ENCODE results near the gene ACTA2. TPM values are rescaled to one million over a fixed set of nuclear protein-coding genes. Genes with fewer than 3 reads are reported as not detected.

ACTA2 gene
- total RNA-seq, 1 experiment from 2014 or later: 2.4 TPM

- no peak overlapping the region for H4K8ac ChIP-seq (replicated peaks; ENCODE audit: insufficient read length, low read depth, low read length)
- H3K27ac Mint-ChIP-seq: no peak overlapping the region
- H4K5ac ChIP-seq (ENCODE audit: insufficient read length, low read depth, low read length): no peak overlapping the region
- H3K9me3 ChIP-seq (ENCODE audit: control insufficient read depth, low read depth, low read length): no peaks in the 10 kb centered on the region
- no peaks in the 10 kb centered on the region for H3K36me3 Mint-ChIP-seq (ENCODE audit: insufficient read depth in 1 of 3, low read depth in 3 of 3)
- no peak overlapping the region for H3K4ac ChIP-seq (ENCODE audit: low read depth, low read length)
- no peak overlapping the region for H2BK120ac ChIP-seq (ENCODE audit: low read depth, low read length, poor library complexity, severe bottlenecking)
- no peak overlapping the region for H3K18ac ChIP-seq (ENCODE audit: insufficient read length, low read depth, low read length)
- H2AK5ac ChIP-seq (ENCODE audit: insufficient read length, low read length): no peak overlapping the region
- H4K91ac ChIP-seq (ENCODE audit: insufficient read length, low read depth, low read length): no peak overlapping the region
- no peaks in the 10 kb centered on the region for H3K27me3 Mint-ChIP-seq (ENCODE audit: low read depth)
- no peaks in the 10 kb centered on the region for H3K9me3 Mint-ChIP-seq
- no peak overlapping the region for H3K14ac ChIP-seq (ENCODE audit: insufficient read depth, low read length)
- no peak overlapping the region for H3K9ac ChIP-seq (ENCODE audit: extremely low read depth, insufficient read length, low read length)
- H3K79me1 ChIP-seq (ENCODE audit: insufficient read depth, low read depth, low read length, poor library complexity, severe bottlenecking): no peaks in the 10 kb centered on the region
- H4K20me1 ChIP-seq (ENCODE audit: control insufficient read depth, insufficient read depth, insufficient read length): no peaks in the 10 kb centered on the region
- H2AFZ ChIP-seq (ENCODE audit: low read length): no peak overlapping the region
- DNase-seq: no peak
- no peak overlapping the region for H3K27ac ChIP-seq (ENCODE audit: insufficient read length, low read depth, low read length)
- no peak overlapping the region for H2BK12ac ChIP-seq (ENCODE audit: insufficient read length, low read depth, low read length)
- H3T11ph ChIP-seq (ENCODE audit: low read length): no peak overlapping the region
- no CpG with 5 or more reads among the region's 3 CpGs for WGBS (ENCODE audit: extremely low coverage, insufficient read length, low lambda C conversion rate)
- H3K23me2 ChIP-seq (ENCODE audit: insufficient read length, low read depth, low read length, poor library complexity, severe bottlenecking): no peaks in the 10 kb centered on the region
- H3K4me1 ChIP-seq (ENCODE audit: insufficient read depth, low read length): no peaks in the 10 kb centered on the region
- H2BK15ac ChIP-seq (ENCODE audit: low read depth, low read length): no peak overlapping the region
- no peaks in the 10 kb centered on the region for H3K27me3 ChIP-seq (ENCODE audit: insufficient read depth, low read length)
- no peaks in the 10 kb centered on the region for H3K79me2 ChIP-seq (ENCODE audit: insufficient read depth, low read length)
- TF ChIP-seq, protein P1, sequence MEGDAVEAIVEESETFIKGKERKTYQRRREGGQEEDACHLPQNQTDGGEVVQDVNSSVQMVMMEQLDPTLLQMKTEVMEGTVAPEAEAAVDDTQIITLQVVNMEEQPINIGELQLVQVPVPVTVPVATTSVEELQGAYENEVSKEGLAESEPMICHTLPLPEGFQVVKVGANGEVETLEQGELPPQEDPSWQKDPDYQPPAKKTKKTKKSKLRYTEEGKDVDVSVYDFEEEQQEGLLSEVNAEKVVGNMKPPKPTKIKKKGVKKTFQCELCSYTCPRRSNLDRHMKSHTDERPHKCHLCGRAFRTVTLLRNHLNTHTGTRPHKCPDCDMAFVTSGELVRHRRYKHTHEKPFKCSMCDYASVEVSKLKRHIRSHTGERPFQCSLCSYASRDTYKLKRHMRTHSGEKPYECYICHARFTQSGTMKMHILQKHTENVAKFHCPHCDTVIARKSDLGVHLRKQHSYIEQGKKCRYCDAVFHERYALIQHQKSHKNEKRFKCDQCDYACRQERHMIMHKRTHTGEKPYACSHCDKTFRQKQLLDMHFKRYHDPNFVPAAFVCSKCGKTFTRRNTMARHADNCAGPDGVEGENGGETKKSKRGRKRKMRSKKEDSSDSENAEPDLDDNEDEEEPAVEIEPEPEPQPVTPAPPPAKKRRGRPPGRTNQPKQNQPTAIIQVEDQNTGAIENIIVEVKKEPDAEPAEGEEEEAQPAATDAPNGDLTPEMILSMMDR (conservative IDR thresholded peaks at IDR 0.05): no peak
- no peak overlapping the region for H3K56ac ChIP-seq (ENCODE audit: insufficient read length, low read depth, low read length)
- no peak overlapping the region for H3K23ac ChIP-seq (ENCODE audit: insufficient read length, low read depth, low read length)
- H2BK5ac ChIP-seq (ENCODE audit: insufficient read length, low read length): no peak overlapping the region
- peaks cover 7 to 9% of the 10 kb centered on the region in 2 experiments; a peak in 3 of 4 replicates for H3K4me1 Mint-ChIP-seq
- H2BK20ac ChIP-seq (ENCODE audit: low read depth, low read length, poor library complexity, severe bottlenecking): no peak overlapping the region
- H3K4me3 Mint-ChIP-seq: no peak overlapping the region
- no peak overlapping the region for H3K4me2 ChIP-seq (ENCODE audit: insufficient read depth, insufficient read length, low read length)
Measured at GRCh38 chr10:88938039-88938438, 14.5 kb downstream of the ACTA2 start.
